Measurements from ENCODE around the gene FBLN1. TPM values are rescaled to one million over a fixed set of nuclear protein-coding genes. Genes with fewer than 3 reads are reported as not detected.

FBLN1 gene
- total RNA-seq, 2 donors from 2014 or later, result 125 to 144 TPM

DNA sequence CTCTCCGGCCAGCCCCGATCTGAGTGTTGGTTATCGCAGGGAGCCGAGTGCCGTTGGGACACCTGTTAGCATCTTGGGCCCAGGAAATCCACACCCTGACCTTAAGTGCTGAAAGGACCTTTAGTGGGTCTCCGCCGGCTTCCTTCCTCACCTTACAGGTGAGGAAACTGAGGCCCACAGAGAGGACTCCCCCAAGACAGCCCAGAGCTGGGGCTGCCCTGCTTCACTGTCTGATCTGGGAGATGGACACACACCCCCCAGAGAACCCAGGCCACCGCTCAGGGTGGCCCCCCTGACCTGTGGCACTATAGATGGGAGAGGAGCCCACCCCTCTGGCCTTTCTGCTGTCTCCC, 73.6 kb downstream of the FBLN1 start:
- WGBS, result 87% methylated on average over 8 of the region's 8 CpGs
- Histone ChIP-seq H3K9me3 (no peaks in the 10 kb centered on the region), H3K36me3 (no peaks in the 10 kb centered on the region), H3K27ac (no peak overlapping the region), H3K4me1 (replicated peaks) (no peaks in the 10 kb centered on the region), H3K4me3 (no peak overlapping the region), H3K27me3 (replicated peaks; ENCODE audit: insufficient read depth) (no peaks in the 10 kb centered on the region)
- intact Hi-C loops (cut with DNase I), result loop anchor here (5.0 kb wide), 2 partner anchors 71 to 291 kb away; no protein-coding TSS in a partner anchor
- TF ChIP-seq POLR2AphosphoS5 (IDR thresholded peaks at IDR 0.05), result no peak
- TF ChIP-seq, protein P1, sequence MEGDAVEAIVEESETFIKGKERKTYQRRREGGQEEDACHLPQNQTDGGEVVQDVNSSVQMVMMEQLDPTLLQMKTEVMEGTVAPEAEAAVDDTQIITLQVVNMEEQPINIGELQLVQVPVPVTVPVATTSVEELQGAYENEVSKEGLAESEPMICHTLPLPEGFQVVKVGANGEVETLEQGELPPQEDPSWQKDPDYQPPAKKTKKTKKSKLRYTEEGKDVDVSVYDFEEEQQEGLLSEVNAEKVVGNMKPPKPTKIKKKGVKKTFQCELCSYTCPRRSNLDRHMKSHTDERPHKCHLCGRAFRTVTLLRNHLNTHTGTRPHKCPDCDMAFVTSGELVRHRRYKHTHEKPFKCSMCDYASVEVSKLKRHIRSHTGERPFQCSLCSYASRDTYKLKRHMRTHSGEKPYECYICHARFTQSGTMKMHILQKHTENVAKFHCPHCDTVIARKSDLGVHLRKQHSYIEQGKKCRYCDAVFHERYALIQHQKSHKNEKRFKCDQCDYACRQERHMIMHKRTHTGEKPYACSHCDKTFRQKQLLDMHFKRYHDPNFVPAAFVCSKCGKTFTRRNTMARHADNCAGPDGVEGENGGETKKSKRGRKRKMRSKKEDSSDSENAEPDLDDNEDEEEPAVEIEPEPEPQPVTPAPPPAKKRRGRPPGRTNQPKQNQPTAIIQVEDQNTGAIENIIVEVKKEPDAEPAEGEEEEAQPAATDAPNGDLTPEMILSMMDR (IDR thresholded peaks at IDR 0.05), result no peak
- no peak for TF ChIP-seq POLR2A (IDR thresholded peaks at IDR 0.05)
- DNase-seq (ENCODE audit: low spot score), result no peak

DNA sequence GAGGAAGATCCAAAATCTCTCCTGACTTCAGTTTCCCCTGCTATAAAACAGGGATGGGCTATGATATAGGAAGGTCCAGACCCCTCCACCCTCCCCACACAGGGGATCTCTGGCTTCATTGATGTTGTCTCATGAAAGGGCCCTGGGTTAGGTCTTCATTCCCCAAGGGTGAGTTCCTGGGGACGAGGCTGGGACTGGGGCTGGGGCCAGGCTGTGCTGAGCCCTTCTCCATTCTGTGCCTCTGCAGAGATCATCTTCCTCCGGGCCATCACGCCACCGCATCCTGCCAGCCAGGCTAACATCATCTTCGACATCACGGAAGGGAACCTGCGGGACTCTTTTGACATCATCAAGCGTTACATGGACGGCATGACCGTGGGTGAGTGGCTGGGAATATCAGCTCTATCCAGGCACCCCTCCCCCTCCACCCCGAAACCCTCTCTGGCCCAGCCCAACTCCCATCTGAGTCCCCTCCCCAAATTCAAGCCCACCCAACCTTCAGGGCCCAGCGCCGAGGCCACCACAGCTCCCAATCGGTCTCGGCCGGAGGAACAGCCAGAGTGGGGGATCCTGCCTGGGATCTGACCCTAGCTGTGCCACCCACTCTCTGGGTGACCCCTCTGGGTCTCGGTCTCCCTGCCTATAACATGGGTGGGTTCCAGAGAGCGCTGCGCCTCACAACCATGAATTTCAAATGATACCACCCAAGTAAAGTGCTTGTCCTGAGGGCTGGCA, 74.2 kb downstream of the FBLN1 start:
- DNase-seq (ENCODE audit: low spot score), result no peak
- H3K27ac ChIP-seq, result no peak overlapping the region
- TF ChIP-seq POLR2AphosphoS5 (IDR thresholded peaks at IDR 0.05), result no peak
- H3K36me3 ChIP-seq, result no peaks in the 10 kb centered on the region
- intact Hi-C loops (cut with DNase I), result loop anchor here (5.0 kb wide), 2 partner anchors 70 to 290 kb away; no protein-coding TSS in a partner anchor
- H3K4me3 ChIP-seq, result no peak overlapping the region
- 93% methylated on average over 19 of the region's 19 CpGs for WGBS
- H3K4me1 ChIP-seq (replicated peaks), result no peaks in the 10 kb centered on the region
- H3K9me3 ChIP-seq, result no peaks in the 10 kb centered on the region
- no peaks in the 10 kb centered on the region for H3K27me3 ChIP-seq (replicated peaks; ENCODE audit: insufficient read depth)

DNA sequence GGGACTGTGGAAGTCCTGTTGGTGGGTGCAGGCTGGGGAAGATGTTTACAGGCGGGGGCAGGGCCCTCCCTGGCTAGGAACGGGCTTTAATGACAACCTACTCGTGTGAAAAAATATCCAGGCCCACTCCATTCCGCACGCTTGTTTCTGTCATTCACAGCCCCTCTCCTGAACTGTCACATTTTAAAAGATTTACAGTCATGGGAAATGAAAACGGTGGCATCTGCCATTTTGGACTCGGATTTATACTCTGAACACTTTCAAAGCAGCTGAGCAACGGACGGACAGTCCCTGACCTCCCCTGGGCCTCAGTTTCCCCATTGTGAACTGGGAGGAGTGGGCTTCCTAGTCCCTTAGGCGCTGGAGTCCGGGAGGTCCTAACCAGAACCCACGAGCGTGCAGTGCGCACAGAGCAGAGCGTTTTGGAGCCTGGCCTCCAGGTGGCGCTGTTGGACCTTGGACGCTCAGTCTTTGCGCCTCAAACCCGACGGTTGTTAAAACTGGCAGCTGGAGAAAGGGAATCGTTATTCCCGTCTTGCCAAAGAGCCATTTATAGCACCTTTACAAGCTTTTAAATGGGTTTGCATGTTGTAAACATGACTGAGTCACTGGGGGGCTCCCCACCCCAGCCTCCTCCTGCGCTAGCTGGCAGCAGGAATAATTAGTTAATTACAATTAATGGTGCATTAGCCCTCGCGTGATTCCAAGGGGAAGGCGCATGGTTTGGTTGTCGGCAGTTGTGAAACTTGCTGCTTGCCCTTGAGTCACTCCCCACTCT, 75.3 kb downstream of the FBLN1 start:
- Histone ChIP-seq H3K4me3 (no peak overlapping the region), H3K27me3 (replicated peaks; ENCODE audit: insufficient read depth) (no peaks in the 10 kb centered on the region), H3K27ac (no peak overlapping the region), H3K4me1 (replicated peaks) (no peaks in the 10 kb centered on the region), H3K36me3 (no peaks in the 10 kb centered on the region), H3K9me3 (no peaks in the 10 kb centered on the region)
- 17% methylated on average over 27 of the region's 27 CpGs for WGBS
- peak; percentile 86 for DNase-seq (ENCODE audit: low spot score)
- intact Hi-C loops (cut with DNase I), result loop anchor here (5.0 kb wide), 2 partner anchors 69 to 289 kb away; no protein-coding TSS in a partner anchor
- TF ChIP-seq POLR2AphosphoS5 (IDR thresholded peaks at IDR 0.05) (peak; percentile 66), POLR2A (IDR thresholded peaks at IDR 0.05) (no peak)
- TF ChIP-seq, protein P1 (IDR thresholded peaks at IDR 0.05), result peak; percentile 86 to 97 (median 96)

DNA sequence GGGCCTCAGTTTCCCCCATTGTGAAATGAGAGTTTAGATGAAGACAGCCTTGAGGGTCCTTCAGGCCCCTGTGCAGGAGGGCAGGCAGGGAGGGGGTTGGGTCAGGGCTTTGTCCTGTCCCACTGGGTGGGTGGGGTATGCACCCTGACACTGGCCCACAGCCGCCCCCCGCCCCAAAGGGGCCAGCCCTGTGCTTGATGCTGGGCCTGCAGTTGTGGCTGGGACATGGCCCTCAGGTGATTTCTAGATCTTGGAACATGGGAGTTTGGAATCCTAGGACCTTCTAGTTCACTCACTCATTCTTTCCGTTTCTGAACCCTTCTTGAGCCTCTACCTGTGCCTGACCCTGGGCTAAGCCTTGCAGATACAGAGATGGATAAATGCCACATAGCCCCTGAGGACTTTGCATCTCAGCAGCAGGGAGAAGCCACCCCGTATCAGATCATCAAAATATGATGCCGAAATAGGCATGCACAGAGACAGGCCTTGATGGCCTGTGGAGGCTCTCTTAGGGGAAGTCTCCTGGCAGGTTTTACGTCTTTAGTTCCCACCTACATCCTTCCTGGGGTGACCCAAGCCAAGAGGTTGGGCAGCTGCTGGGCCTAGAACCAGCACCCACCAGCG, 76.0 kb downstream of the FBLN1 start:
- H3K4me3 ChIP-seq, result no peak overlapping the region
- H3K27me3 ChIP-seq (replicated peaks; ENCODE audit: insufficient read depth), result no peaks in the 10 kb centered on the region
- 85% methylated on average over 7 of the region's 7 CpGs for whole genome bisulfite sequencing
- no peaks in the 10 kb centered on the region for H3K36me3 ChIP-seq
- no peaks in the 10 kb centered on the region for H3K9me3 ChIP-seq
- DNase-seq (ENCODE audit: low spot score), result no peak
- H3K4me1 ChIP-seq (replicated peaks), result no peaks in the 10 kb centered on the region
- intact Hi-C loops (cut with DNase I), result loop anchor here (5.0 kb wide), 2 partner anchors 69 to 289 kb away; no protein-coding TSS in a partner anchor
- TF ChIP-seq, protein P1 (IDR thresholded peaks at IDR 0.05), result no peak
- TF ChIP-seq POLR2A (IDR thresholded peaks at IDR 0.05) (no peak), POLR2AphosphoS5 (IDR thresholded peaks at IDR 0.05) (no peak)
- no peak overlapping the region for H3K27ac ChIP-seq

DNA sequence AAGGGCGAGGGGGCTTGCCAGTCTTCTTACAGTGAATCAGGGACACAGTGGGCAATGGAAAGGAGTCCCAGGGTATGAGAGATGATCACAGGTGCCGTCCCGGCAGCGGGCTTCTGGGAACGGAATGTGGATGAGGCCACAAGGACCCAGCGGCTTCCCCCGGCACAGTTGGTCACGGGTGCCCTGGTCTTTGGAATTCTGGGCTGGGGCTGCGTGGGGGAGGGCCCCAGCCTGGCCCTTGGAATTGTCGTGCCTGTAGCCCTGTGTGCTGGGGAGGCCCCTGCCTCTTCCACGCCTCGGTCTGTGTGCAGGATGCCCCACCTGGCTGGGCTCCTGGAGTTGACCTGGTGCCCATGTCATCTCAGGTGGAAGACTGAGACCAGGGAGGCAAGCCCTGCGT, 76.6 kb downstream of the FBLN1 start:
- H3K27me3 ChIP-seq (replicated peaks; ENCODE audit: insufficient read depth), result no peaks in the 10 kb centered on the region
- intact Hi-C loops (cut with DNase I), result loop anchor here (5.0 kb wide), 2 partner anchors 68 to 288 kb away; no protein-coding TSS in a partner anchor
- DNase-seq (ENCODE audit: low spot score), result no peak
- no peaks in the 10 kb centered on the region for H3K36me3 ChIP-seq
- 91% methylated on average over 12 of the region's 13 CpGs for WGBS
- no peak overlapping the region for H3K27ac ChIP-seq
- no peak overlapping the region for H3K4me3 ChIP-seq
- TF ChIP-seq, protein P1 (IDR thresholded peaks at IDR 0.05), result no peak
- no peak for TF ChIP-seq POLR2AphosphoS5 (IDR thresholded peaks at IDR 0.05)
- no peak for TF ChIP-seq POLR2A (IDR thresholded peaks at IDR 0.05)
- H3K4me1 ChIP-seq (replicated peaks), result no peaks in the 10 kb centered on the region
- no peaks in the 10 kb centered on the region for H3K9me3 ChIP-seq
